ENCODE results near the gene ARFRP1.
"Not testable (repeated sequence)": the region's sequence is repeated elsewhere in the genome, so short reads cannot be mapped to it uniquely, and the experiment has no call there.

The ARFRP1 gene

DNA sequence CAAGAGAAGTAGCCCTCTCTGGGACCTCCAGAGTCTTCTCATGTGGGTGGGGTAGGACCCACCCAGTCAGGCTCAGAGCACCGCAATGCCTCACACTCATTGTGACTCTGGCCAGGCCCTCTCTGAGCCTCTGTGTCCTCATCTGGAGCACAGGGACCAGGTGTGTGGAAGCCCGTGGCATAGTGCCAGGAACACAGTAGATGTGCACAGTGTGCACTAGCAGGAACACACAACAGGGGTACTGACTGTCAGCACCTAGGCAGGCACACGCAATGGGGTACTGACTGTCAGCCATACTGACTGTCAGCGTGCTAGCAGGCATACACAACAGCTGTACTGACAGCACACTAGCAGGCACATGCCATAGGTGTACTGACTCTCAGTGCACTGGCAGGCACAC lies 52.5 kb downstream of the ARFRP1 start:
- no peak for DNase-seq (ENCODE audit: low read depth)

DNA sequence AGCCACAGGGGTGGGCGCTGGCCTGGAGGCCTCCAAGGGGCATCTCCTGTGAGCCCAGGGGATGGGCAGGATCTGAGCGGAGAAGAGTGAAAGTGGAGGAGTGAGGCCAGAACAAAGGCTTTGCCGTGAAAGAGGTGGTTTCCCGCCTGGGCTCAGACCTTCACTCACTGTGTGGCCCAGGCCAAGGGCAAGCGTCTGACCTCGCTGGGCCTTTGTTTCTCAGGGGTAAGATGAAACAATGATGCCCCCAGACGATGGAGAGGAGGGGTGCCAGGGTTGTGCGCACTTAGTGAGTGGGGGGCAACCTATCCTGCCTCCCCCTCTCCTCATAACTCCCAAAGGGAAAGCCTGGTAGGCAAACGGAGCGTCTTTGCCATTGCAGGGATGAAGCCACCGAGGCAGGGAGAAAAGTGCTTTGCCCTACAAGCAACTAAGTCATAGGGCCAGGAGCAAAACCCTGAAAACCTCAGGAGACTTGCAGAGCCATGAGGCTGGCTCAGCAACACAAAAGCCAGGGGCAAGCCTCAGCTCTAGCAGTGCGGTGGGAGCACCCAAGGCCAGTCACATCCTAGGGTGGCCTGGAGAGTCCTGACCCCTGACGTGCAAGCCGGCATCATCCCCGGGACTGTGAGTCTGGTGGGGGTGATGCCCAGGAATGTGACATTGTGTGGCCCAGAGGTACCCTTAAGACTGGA lies 53.7 kb downstream of the ARFRP1 start:
- DNase-seq (ENCODE audit: low read depth): no peak

DNA sequence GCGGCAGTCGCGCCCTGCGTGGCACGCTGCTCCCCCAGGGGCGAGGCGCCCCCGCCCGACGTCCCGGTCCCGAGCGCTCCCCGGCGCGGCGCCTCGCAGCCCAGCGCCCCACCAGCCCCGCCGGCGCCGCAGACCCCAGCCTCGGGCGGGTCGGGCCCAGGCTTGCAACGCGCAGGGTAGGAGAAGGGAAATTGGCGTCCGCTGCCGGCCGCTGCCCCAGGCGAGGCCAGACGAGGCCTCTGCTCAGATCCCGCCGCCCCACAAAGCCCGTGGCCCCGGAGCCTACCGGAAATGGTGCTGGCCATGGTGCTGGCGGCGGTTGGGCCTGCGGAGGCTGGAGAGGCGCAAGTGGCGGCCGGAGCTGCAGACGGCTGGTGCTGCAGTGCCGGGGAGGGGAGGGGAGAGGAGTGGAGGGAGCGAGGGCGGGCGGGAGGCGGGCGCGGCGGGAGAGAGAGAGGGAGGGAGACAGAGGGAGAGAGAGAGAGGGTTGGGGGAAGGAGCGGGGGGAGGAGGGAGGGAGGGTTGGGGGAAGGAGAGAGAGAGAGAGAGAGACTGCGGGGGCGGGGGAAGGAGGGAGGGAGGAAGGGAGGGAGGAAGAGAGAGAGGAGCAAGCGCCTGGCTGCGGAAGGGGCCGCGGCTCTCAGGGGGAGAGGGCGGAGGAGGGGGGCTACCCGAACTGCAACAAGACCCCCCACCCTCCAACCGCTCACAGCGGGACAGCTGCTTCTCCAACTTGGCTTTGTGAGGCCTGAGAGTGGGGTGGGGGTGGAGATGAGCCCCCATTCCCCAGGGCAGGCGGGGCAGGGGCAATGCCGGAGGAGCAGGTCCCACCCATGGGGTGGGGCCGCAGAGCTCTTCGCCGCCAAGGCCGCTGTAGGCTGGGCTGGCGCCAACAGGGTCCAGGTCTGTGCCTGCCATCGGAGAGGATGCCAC lies 54.5 kb downstream of the ARFRP1 start, which contains the start of gene STMN3:
Gene STMN3, minus strand, starts transcription at position 384 of the 933 bp plus-strand sequence. Its CDS starts 79 bp downstream, at position 305.
- peak; percentile 53 for DNase-seq (ENCODE audit: low read depth)

DNA sequence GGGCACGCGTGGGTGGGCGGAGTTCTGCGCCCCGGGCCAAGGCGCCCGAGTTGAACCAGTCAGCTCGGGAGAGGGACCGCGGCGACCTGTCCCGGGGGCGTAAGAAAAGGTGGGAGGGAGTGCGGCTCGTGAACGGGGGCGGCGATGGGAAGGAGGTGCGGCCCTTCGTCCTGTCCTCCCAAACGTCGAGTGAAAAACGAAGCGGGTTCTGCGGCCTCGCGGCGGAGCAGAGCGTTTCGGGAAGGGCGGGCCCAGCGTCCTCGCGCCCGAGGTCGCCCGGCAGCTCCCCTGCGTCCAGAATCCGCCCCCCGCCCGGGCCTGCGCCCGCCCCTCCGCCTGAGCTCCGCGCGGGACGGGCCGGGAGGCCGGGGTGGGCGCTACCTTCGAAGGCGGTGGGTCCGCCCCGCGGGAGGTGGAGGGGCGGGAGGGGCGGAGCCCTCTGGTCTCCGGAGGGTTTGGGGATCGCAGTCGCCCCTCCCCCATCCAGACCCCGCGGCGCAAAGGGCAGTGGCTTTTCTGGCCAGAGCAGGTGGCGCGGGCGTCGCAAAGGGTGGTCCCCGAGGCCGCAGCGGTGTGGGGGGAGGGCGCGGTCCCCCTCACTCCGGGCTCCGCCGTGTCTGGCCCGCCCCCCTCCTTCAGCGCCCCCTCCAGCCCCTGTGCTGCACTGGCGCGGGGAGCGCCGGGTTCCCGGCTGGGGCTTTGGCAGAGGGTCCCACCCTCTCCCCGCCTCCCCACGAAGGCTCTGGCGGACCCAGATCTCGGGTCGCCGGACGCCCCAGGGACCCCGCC lies 55.4 kb downstream of the ARFRP1 start:
- DNase-seq (ENCODE audit: low read depth): no peak

DNA sequence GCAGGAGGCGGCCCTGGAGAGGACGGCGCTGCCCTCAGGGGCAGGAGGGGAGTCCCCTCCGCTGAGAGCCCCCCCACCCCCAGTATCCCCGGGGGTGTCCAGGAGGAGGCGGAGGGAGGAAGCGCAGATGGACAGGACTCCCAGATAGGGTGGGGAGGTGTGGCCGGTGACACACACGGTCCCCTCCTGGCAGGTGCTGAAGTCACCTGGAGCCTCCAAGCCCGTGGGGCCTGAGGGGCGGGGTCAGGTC lies 55.9 kb downstream of the ARFRP1 start:
- DNase-seq (ENCODE audit: low read depth): no peak

DNA sequence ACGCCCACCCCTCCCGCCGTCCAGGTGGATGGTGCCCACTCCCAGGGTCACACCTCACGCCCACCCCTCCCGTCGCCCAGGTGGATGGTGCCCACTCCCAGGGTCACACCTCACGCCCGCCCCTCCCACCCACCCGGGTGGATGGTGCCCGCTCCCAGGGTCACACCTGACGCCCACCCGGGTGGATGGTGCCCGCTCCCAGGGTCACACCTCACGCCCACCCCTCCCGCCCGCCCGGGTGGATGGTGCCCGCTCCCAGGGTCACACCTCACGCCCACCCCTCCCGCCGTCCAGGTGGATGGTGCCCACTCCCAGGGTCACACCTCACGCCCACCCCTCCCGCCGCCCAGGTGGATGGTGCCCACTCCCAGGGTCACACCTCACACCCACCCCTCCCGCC lies 57.3 kb downstream of the ARFRP1 start:
- DNase-seq (ENCODE audit: low read depth): not testable (repeated sequence)

DNA sequence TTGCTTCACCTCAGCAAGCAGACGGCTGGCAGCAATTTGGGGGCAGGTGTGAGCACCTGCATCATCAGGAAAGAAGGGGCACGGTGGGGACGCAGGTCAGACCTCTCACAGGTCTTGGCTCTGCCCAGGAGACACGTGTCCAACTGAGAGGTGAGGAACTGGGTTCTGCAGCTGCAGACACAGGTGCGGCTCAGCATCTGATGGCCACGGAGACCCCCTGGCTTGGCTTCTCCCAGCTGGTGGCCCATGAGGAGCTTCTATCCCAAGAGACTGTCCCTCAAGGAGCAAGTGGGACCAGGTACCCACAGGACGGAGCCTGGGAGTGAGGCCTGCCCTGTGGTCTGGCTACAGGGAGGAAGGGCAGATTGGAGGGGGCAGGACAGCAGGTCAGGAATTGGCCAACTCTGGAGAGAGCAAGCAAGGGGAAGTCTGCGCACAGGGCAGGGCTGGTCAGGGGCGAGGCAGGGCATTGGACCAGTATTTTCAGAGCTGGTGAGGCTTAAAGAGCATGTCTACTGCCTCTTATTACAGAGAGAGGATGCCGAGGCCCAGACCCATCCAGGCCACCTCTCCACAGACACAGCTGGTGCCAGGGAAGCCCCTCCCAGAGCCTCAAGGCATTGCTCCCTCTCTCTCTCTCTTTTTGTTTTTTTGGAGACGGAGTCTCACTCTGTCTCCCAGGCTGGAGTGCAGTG lies 58.7 kb downstream of the ARFRP1 start:
- no peak for DNase-seq (ENCODE audit: low read depth)
